Activated gamma-delta T cell treated with Interleukin-2 at 50 U/mL for 16 hours (primary cell): ENCODE measurements around the gene FRS2.

Experiments
- DNase-seq: peaks from one replicate; pipeline ENCODE4 v3.0.0-alpha.2; 2020

The FRS2 gene

DNA sequence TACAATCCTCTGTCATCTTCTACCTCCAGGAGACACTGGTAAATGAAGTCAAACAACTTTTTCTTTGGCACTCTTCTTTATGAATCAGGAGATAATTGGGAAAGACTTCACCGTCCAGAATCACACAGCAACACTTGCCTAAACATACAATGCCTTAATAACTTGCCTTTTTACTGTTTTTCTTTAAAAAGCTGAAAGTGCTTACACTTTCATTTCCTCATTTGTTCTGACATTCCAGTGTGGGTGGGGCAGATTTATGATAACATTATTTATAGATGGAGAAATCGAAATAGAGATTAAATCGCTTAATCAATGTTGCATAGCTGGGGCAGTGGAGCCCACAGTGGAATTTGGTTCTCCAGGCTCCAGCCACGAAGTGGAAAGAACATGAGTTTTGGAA is 2.8 kb upstream of the FRS2 start:
- DNase-seq, result no peak

DNA sequence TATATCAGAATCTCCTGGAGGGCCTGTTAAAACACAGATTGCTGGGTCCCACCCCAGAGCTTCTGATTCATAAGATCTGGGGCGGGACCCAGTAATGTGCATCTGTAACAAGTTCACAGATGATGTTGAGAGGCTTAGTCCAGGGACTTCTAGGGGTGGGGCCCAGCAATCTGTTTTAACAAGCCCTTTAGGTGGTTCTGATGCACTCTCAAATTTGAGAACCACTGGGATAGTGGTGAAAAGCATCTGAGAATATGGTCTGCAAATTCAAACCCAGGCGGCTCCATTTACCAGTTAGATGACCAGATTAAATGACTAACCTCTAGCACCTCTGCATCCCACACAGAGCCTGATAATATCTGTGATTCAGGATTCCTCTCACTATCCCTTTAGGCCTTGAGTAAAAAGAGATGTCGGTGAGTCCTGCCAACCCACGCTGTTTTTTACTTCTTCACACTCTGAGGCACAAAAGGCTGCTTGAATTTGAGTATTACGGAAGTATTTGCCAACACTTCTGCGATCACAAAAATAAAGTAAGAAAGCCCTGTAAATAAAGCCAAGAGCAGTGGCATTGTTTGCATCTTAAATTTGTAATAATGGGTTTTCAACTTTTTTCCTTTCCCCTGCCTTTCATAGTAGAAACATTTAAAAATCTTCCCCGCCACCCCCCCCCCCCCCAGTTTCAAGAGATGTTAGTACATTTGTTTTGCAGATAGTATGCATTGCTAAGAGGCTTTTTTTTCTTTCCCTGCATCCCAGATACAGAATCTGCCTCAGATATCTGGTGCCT is 1.8 kb upstream of the FRS2 start:
- no peak for DNase-seq

DNA sequence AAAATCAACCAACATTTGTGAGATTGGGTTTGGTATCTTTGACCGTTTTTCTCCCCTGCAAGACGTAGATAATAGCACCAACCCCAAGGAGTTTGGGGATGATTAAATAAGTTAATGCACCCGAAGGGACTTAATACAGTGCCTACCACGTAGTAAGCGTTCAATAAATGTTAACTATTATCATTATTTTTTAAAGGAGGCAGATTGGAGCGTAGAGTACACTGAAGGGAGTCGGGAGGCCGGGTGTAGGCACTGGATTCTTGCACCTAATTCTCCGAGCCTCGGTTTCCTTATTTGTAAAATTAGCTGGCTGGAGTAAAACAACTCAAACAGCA is 367 bp upstream of the FRS2 start:
- DNase-seq, result no peak

DNA sequence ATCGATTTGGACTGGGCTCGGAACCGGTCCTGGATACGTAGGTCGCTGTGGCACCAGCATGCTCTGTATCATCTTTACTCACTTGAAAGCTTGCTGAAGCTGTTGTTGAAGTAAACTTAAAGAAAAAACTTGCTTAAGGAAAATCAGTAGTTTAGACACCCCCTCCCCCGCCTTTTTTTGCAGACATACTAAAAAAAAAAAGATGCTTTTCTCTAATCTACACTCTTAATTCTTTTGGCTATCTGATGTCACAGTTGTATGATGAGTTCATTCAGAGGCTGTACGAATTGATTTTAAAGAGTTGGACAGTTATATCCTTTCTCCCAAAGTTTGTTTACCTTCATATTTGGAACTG is 865 bp downstream of the FRS2 start:
- no peak for DNase-seq

DNA sequence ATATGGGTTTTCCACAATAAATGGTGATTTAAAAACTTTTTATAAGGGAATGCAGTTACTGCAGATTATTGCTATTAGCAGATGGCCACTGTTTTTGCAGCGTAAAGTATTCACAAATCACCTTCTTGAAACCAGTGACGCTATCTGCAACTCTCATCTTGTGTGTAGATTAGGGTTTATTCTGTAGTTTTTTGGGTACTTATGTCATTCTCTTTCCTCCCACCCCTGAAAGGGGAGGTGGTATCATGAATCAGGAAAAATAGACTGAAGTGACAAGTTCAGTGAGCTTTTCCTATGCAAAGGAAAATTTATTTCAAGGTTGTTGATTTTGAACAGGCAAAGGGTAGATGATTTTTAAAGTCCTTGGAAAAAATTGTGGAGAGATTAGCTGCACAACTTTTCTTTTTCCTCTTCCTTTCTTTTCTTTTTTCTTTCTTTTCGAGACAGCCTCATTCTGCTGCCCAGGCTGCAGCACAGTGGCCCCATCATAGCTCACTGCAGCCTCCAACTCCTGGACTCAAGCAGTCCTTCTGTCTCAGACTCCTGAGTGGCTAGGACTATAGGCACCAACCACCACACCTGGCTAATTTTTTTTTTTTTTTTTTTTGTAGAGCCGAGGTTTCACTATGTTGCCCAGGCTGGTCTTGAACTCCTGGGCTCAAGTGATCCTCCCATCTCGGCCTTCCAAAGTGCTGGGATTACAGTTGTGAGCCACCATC is 1.6 kb downstream of the FRS2 start:
- no peak for DNase-seq

DNA sequence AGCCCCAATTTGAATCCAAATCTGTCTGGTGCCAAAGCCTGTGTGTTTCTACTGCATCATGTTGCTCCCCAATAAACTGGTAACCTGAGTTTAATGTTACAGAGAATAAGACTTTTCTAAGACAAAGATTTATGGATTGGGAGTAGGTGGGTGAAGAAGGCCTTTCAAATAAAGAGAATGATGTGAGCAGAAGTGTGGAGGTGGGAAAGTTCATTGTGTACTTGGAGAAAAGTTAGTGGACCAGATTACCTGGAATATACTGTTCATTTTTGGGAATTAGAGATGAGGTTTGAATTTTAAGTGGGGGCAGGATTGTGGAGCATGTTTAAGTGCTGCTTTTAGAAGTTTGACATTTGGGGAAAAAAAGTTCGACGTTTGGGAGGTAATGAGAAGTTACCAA is 3.1 kb downstream of the FRS2 start:
- no peak for DNase-seq

DNA sequence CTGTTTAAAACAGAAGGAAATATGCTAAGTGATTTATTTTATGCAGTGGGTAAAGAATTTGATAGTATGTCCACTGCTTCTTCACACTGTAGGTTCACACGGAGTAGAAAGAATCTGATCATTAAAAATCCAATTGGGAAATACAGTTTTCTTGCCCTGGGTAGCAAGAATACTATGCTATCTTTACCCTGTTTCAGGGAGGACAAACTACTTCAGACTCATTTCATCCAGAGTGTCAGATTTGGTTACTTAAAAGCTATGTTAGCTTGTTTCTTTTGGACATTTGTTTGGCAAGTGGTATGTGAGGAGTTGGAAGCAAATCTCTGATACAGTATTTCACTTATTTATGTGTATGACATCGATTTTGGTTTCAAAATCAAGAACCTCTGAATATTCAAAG is 4.3 kb downstream of the FRS2 start:
- no peak for DNase-seq

DNA sequence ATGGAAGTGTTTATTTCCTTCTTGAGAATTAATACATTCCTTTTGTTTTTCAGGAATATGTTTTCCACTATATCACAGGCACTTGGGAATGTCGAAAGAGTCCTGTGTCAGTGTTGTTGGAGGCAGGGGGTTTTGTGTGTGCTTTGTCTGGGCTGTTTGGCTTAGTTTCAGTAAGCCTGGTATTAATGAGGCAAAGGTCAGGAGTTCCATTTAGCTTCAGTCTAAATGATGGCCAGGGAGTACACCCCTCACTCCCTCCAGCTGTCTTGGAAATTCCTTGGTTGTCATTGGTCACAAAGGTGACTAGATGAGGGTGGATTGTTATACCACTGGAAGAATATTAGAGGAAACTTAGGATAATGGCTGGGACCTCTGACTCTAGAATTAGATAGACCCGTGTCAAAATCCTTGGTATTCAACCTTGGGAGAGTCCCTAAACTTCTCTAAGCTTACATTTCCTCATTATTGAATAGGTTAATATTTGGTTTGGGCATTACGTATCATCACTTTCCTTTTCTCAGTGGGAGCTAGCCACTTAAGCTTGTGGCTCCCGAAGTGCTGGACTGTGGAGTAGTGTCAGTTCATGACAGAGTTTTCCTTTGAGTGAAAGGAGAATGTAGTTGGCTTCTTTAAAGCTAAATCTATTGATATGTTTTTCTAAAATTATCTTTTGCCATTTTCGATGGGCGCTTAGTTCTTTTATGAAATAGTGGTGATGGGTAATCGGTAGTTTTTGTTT is 5.2 kb downstream of the FRS2 start:
- no peak for DNase-seq

DNA sequence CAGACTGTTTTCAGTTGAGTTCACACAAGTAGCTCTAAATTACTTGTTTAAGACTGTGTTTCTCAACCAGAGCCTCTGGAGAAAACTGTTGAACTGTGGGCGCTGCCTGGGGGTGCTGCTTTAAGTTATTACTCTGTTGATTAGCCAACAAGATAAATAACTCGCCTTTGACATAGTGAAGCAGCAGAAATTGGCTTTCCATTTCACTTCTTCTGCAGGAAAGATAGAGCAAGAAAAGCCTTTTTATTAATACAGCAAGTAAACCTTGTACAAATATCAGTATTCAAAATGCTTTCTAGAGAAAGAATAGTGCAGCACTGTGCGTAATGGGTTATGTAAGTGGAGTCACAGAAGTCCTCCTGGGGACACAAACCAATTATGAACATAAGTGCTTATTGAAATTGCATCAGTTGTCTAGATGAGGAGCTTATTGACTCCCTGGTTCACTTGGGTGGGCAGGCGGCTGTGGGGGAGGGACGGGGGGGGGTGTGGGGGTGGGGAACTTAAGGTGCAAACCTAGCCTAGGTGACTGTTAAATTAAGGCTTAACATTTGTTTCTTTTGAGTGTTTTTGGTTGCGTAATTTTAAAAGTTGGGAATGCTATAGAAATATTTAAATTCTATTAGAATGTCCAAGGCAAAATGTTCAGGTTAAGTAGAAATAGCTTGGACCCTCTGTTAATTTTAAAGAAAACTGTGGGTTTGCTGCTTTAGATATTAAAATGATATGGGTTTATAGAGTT is 6.3 kb downstream of the FRS2 start:
- DNase-seq, result no peak

DNA sequence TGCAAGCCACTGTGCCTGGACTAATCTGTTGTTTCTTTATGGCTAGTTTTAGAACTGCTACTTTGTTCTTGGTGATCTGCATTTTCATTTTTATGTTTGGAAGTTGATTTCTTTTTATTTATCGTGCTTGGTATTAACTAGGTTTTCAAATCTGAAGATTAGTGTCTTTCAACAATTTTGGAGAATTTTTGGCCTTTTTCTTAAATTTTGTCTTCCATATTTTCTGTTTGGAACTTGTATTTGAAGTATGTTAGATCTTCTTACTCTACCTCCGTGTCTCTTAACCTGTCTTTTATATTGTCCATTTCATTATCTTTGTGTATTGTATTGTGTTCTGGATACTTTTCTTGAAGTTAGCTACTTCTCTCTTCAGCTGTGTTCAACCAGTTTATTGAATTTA is 9.5 kb downstream of the FRS2 start:
- DNase-seq, result no peak

DNA sequence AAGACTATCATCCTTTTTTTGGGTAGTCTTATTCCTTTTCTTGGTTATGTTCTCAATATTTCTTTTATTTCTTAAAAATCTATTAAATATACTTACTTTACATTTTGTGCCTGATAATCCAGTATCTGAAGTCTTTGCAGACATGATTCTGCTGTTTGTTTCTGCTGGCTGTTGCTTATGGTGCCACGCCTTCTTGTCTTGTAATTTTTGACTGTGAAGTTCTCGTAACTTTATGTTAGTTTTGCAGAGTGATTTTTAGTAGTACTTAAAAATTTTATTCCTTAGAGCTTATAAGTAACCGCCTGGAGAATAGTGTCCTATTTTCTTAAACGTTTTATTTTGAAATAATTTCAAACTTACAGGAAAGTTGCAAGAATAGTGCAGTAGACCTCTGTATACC is 10.5 kb downstream of the FRS2 start:
- no peak for DNase-seq

DNA sequence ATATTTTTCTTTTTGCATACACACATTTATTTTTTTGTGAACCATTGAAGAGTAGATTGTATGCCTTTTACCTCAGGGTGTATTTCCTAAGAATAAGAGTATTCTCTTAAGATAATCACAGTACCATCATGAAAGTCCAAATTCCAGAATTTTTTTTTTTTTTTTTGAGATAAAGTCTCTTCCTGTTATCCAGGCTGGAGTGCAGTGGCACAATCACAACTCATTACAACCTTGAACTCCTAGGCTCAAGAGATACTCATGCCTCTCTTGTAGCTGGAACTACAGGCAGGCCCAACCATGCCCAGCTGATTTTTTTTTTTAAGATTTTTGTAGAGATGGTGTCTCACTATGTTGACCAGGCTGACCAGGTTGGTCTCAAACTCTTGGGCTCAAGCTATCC is 10.9 kb downstream of the FRS2 start:
- no peak for DNase-seq

DNA sequence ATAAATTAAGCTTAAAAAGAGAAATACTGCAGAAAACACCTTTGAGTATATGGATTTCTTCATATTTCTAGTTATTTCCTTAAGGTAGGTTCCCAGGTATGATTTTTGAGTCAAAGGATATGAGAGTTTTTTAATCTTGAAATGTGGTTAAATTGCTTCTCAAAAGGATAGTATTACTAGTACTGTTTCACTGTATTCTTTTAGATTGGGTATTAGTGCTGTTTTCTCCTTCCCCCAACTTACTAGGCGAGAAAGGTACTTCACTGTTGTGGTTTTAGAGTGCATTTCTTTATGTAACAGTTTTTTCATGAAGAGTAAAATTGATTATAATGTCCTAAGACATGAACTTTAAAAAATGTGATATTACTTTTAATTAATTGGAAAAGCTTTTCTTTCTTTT is 13.5 kb downstream of the FRS2 start:
- no peak for DNase-seq

DNA sequence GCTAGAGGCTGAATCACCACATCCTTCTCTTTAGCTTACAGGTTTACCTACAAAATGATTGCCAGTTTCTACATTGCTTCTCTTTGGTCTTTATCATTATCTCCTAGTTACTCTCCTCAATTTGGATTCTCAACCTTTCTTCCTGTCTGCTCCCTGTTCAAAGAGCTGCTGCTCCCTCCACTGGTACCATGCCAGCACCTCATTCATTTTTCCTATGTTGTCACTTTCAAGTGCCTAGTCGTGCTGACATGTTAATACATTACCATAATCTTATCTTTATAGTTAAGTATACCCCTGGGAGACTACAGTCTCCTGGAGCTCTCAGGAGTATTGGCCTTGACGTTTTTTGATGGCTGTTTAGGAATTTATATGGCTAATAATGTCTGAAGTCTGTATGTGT is 14.2 kb downstream of the FRS2 start:
- no peak for DNase-seq

DNA sequence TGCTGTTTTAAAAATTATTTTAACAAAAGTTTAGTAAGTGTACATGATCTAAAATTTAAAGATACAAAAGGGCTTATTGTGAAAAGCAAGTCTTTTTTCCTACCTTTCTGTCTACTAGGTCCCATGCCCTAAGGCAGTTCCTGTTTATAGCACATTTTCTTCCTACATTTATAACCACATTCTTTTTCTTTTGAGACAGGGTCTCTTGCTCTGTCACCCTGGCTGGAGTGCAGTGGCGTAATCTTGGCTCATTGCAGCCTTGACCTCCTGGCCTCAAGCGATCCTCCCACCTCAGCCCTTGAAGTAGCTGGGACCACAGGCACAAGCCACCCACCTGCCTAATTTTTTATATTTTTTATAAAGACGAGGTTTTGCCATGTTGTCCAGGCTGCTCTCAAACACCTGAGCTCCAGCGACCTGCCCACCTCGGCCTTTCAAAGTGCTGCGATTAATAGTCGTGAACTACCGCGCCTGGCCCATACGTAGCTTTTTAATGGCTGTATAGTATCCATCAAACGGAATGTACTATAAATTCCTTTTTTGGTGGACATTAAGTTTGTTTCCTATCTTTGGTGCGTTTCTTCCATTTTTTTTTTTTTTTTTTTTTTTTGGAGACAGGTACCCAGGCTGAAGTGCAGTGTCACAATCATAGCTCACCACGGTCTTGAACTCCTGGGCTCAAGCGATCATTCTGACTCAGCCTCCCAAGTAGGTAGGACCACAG is 20.9 kb downstream of the FRS2 start:
- no peak for DNase-seq

DNA sequence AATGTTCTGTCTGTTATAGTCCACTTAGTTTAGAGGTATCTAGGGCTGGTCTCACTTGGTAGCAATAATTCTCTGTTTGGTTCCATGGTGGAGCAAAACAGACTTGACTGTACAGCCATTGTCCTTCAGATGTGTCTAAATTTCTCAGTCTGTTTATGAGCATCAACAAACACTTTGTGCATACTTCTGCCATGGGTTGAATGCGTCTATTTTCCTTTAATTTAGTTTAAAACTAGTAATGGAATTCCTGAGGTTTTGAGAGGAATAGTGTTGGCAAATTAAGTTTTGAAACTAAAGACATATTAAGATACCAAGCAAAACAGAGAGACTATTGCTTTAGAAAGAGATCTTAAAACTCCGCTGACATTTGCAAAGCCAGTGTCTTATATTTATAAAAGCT is 22.6 kb downstream of the FRS2 start:
- DNase-seq, result no peak

DNA sequence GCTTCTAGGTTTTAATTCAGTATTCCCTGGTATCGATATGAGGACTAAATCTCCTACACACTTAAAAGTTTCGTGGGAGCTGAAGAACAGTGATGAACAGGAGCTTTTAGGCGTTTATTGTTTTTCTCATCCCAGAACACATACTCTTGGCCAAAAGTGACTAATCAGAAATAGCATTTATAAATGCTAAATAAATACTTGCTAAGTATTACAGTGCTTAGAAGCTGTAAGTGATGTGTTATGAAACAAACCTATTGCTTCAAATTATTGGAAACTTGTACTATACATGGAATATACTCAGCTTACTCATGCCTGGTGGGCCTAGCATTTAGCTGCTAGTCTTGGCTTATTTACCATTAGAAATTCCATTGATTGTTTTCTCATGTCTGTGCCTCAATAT is 24.9 kb downstream of the FRS2 start:
- no peak for DNase-seq

DNA sequence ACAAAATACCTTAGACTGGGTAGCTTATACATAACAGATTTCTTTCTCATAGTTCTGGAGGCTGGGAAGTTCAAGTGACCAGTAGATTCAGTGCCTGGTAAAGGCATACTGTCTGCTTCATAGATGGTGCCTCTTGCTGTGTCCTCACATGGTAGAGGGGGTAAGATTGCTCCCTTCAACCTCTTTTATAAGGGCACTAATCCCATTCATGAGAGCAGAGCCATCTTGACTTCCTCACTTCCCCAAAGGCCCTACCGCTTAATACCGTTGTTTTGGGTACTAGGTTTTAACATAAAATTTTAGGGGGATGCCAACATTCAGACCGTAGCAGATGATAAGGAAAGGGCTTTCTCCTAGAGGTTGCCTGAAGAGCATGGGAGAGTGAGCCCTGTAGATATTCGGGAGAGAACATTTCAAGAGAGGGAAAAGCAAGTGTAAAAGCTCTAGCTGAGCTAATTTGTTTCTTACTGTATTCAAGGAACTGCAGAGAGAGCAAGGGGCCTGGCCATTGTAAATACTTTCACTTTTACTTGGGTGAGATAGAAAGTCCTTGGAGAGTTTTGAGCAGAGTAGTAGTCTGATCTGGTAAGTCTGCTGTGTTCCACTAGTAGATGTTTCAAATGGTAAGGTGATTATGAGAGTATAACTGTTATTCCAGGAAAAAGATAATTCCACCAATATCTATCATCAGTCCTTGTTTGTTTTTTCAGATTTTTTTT is 27.3 kb downstream of the FRS2 start:
- DNase-seq, result no peak

DNA sequence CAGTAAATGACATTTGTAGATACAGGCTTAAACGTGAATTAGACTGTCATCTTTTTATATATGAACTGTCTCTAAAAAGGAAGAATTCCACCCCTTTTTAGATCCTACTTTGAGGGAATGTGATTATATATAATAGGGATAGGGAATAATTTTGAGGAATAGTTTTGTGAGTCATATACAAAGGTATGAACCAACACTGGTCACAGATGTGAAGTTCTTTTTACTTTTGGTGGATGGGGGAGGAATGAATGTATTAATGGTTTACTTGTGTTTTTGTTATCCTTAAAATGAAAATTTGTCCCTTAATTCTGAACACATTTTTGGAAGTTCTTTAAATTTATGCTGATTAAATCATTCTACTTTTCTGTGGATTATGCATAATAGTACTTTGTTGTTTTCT is 30.4 kb downstream of the FRS2 start:
- DNase-seq, result no peak

DNA sequence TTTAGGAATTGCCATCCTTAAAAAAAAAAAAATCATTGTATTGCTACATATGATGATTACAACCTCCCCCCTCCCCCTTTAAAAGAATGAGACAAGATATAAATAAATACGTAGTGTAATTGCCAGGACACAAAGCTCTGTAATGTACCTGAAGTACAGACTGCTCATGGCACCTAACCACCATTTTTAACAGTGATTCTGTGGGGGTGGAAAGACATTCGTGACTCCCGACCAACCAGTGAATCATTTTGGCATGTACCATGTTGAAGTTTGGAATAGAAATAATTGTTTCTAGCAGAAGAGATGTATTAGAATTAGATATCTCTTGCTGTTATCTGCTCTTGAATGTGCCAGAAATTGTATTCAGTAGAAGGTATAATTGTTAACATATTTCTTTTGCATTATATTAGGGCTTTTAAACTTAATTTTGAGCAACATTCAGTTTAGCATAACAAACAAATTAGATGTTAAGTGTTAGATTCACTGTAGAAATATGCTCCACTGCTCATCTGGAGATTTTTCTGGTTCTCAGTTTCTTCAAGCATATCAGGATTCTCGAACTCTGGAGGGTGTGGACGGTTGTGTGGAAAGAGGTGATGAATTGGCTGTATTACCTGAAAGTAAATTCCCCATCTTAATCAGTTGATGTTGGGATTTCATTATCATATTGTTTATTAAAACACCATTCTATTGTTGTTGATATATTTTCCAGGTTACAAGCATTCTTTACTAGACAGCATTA is 31.1 kb downstream of the FRS2 start:
- no peak for DNase-seq

DNA sequence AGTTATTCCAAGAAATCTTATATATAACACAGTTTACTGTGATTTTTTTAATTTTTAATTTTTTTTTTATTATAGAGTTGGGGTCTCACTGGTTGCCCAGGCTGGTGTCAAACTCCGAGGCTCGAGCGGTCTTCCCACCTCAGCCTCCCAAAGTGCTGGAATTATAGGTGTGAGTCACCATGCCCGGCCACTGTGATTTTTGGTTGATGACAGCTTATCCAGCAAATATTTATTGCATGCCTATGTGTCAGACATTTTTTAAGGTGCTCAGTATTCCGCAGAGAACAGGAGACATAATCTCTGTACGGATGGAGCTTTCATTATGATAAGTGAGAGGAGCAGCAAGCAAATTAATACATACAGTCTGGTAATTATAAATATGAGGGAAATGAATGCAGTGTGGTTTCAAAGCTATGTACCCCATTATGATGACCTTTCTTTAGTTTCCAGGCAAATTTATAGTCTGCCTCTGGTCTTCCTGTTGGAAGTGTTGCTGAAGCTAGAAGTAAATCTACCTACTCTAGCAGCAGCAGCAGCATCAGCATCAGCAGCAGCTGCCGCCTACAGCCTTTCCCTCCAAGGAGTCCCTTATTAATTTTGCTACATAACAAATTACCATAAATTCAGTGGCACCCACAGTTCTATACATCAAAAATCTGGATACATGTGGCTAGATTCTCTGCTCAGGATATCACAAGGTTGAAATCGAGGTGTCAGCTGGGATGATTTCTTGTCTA is 32.3 kb downstream of the FRS2 start:
- DNase-seq, result no peak
